DMS53 treated with DMSO at 0.1 percent for 48 hours (cell line): ENCODE data around the gene PYGO1.
"Not testable (repeated sequence)": the region's sequence is repeated elsewhere in the genome, so short reads cannot be mapped to it uniquely, and the experiment has no call there.

Experiments used
- DNase-seq: peaks from one replicate; lab custom pipeline; 2025; ENCODE audit not compliant: unreplicated experiment; lab: John Stamatoyannopoulos, UW

Gene PYGO1

GRCh38 chr15:55513152-55513551, 75.0 kb downstream of the PYGO1 start:
- DNase-seq = no peak

- no peak for DNase-seq
Observed at GRCh38 chr15:55507567-55507966, 80.6 kb downstream of the PYGO1 start.

GRCh38 chr15:55505407-55505806, 82.7 kb downstream of the PYGO1 start:
- not testable (repeated sequence) for DNase-seq

- no peak for DNase-seq
Observed at GRCh38 chr15:55499151-55499550, 89.0 kb downstream of the PYGO1 start.

- peak; percentile 67 for DNase-seq
Observed at GRCh38 chr15:55498109-55498938, 89.8 kb downstream of the PYGO1 start.

GRCh38 chr15:55496716-55497115, 91.4 kb downstream of the PYGO1 start:
- no peak for DNase-seq

- DNase-seq = no peak
Observed at GRCh38 chr15:55494931-55495330, 93.2 kb downstream of the PYGO1 start.

- DNase-seq = not testable (repeated sequence)
Observed at GRCh38 chr15:55488952-55489600, 99.1 kb downstream of the PYGO1 start.
